ENCODE data around the gene MYOC. TPM values are rescaled to one million over a fixed set of nuclear protein-coding genes. Genes with fewer than 3 reads are reported as not detected.

The MYOC gene
- not detected in 2 replicates for total RNA-seq

DNA sequence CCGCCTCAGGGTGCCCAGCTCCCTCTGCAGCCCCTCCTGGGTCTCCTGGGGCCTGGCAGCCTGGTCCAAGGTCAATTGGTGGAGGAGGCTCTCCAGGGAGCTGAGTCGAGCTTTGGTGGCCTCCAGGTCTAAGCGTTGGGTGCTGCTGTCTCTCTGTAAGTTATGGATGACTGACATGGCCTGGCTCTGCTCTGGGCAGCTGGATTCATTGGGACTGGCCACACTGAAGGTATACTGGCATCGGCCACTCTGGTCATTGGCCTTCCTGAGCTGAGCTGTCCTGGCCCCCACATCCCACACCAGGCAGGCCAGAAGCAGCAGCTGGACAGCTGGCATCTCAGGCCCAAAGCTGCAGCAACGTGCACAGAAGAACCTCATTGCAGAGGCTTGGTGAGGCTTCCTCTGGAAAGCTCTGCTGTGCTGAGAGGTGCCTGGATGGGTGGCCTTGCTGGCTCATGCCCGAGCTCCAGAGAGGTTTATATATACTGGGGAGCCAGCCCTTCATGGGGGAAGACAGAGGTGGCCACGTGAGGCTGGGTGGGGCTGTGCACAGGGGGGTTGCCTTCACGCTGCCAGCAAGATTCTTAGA is at the start of gene MYOC:
TSS of gene MYOC (minus strand) at position 455 of the 589 bp plus-strand sequence. CDS start at position 378, 77 bp downstream.

DNA sequence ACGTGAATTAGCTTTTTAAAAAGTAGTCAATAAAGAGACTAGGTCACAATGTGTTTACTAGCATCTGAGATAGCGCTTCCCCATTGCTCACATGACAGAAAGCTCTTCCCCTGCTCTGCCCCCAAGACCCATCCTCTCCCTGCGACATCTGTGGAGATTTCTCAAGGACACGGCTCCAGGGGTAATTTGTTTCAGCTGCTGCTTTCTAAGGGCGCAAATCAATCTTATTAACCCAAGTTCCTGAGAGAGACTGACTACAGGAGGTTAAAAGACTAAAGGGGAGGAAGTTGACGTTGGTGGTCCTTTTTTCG is 30.4 kb downstream of the MYOC start, which contains the start of gene MYOCOS:
TSS of gene MYOCOS (plus strand) at position 92 of the 311 bp plus-strand sequence. CDS start 1,641 bp downstream, outside the sequence.

Other genes starting within 250 kb of the MYOC start
- 66.3 and 69.1 TPM in 2 replicates for gene PRRC2C, start 167.2 kb downstream of the MYOC start, total RNA-seq
- not detected in 2 replicates for gene MYOCOS, start 30.4 kb downstream of the MYOC start, total RNA-seq
- gene VAMP4, start 89.4 kb upstream of the MYOC start, total RNA-seq: 2.4 and 3.3 TPM in 2 replicates
- 20.8 and 29.7 TPM in 2 replicates for gene METTL13, start 129.0 kb upstream of the MYOC start, total RNA-seq
- 3.7 and 13.8 TPM in 2 replicates for gene DNM3, start 188.8 kb upstream of the MYOC start, total RNA-seq

All from mesangial cell (primary cell).